Measurements from ENCODE around the gene TOE1.

Gene TOE1

GRCh38 chr1:45334308-45335245 is 5.4 kb upstream of the TOE1 start:
- intact Hi-C loops (cut with DNase I; ENCODE audit: low total_unique reads): no loop called here
- H3K27me3 ChIP-seq: no peaks in the 10 kb centered on the region
- no peak overlapping the region for H3K27ac ChIP-seq
- H3K9me3 ChIP-seq: no peaks in the 10 kb centered on the region
- DNase-seq: peak in 1 of 2 donors; percentile 52
- TF ChIP-seq CTCF (IDR thresholded peaks at IDR 0.05): no peak
- H3K36me3 ChIP-seq: peaks cover 44 to 52% (median 49%) of the 10 kb centered on the region in 3 donors
- peaks cover 0 to 9% (median 7%) of the 10 kb centered on the region in 4 donors for H3K4me1 ChIP-seq
- no peak overlapping the region for H3K4me3 ChIP-seq

- Histone ChIP-seq H3K27ac (no peak overlapping the region), H3K36me3 (peaks cover 36 to 38% (median 38%) of the 10 kb centered on the region in 3 donors), H3K4me1 (peaks cover 0 to 14% (median 11%) of the 10 kb centered on the region in 4 donors), H3K9me3 (no peaks in the 10 kb centered on the region), H3K4me3 (no peak overlapping the region), H3K27me3 (no peaks in the 10 kb centered on the region)
- DNase-seq: no peak
- no peak for TF ChIP-seq CTCF (IDR thresholded peaks at IDR 0.05)
- intact Hi-C loops (cut with DNase I; ENCODE audit: low total_unique reads): no loop called here
Measured at GRCh38 chr1:45335855-45336324, 4.1 kb upstream of the TOE1 start.

GRCh38 chr1:45337630-45338325 is 2.2 kb upstream of the TOE1 start:
- Histone ChIP-seq H3K9me3 (no peaks in the 10 kb centered on the region), H3K4me1 (peaks cover 0 to 28% (median 23%) of the 10 kb centered on the region in 4 donors), H3K27ac (no peak overlapping the region), H3K36me3 (peaks cover 27 to 31% (median 28%) of the 10 kb centered on the region in 3 donors), H3K4me3 (no peak overlapping the region), H3K27me3 (no peaks in the 10 kb centered on the region)
- intact Hi-C loops (cut with DNase I; ENCODE audit: low total_unique reads): no loop called here
- no peak for TF ChIP-seq CTCF (IDR thresholded peaks at IDR 0.05)
- no peak for DNase-seq

DNA sequence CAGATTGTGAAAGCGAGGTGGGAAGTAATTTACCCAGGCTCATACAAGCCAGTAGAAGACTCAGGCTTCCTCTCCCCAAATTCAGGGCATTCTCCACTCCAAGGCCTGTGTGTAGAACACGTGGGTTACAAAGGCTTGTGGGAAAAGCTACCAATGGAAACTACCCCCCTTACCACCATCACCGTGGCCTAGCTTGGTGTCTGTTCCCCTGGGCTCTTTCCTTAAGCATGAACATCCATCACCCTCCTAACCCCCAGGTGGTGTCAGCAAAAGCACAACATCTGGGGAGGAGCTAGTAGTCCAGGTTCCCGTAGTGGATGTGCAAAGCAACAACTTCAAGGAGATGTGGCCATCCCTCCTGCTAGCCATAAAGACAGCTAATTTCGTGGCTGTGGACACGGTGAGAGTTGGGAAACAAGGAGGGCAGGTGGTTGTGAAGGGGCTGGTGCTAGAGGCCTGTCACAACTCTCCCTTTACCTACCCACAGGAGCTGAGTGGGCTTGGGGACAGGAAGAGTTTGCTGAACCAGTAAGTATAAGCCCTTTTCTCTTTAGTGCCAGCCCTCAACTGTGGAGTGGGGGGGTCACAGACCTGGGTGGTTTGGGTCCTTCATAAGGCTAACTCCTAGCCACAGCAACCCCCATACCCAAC is 971 bp downstream of the TOE1 start:
- Histone ChIP-seq H3K9me3 (no peaks in the 10 kb centered on the region), H3K27me3 (no peaks in the 10 kb centered on the region), H3K27ac (peak overlapping the region; percentile 96), H3K4me1 (peaks cover 0 to 28% (median 24%) of the 10 kb centered on the region in 4 donors), H3K4me3 (peak overlapping the region; percentile 79 to 82), H3K36me3 (peaks cover 35 to 42% (median 42%) of the 10 kb centered on the region in 3 donors)
- intact Hi-C loops (cut with DNase I; ENCODE audit: low total_unique reads): loop anchor here (10.0 kb wide), 1 partner anchor 224 kb away; no protein-coding TSS in a partner anchor
- TF ChIP-seq CTCF (IDR thresholded peaks at IDR 0.05): no peak
- DNase-seq: no peak

GRCh38 chr1:45344499-45344898 is 4.5 kb downstream of the TOE1 start:
- H3K27ac ChIP-seq: no peak overlapping the region
- TF ChIP-seq CTCF (IDR thresholded peaks at IDR 0.05): no peak
- H3K4me3 ChIP-seq: no peak overlapping the region
- H3K27me3 ChIP-seq: no peaks in the 10 kb centered on the region
- no peak for DNase-seq
- intact Hi-C loops (cut with DNase I; ENCODE audit: low total_unique reads): loop anchor here (10.0 kb wide), 1 partner anchor 220 kb away; no protein-coding TSS in a partner anchor
- H3K9me3 ChIP-seq: no peaks in the 10 kb centered on the region
- peaks cover 35 to 51% (median 42%) of the 10 kb centered on the region in 3 donors for H3K36me3 ChIP-seq
- H3K4me1 ChIP-seq: peaks cover 0 to 40% (median 33%) of the 10 kb centered on the region in 4 donors
